Transverse colon (tissue), 4 donors: ENCODE data around the gene CKM. TPM values are rescaled to one million over a fixed set of nuclear protein-coding genes. Genes with fewer than 3 reads are reported as not detected.

Experiments
- DNase-seq: peaks from one replicate; pipeline ENCODE4 v3.0.0-alpha.2; 2019
- H3K27ac ChIP-seq, 4 donors: fragments of 200-600 bp; sonication (generic); 2 replicates each; pipeline ENCODE4 v1.5.1; 2016 to 2018; ENCODE audit warnings: inconsistent platforms in 4 of 4
- H3K27me3 ChIP-seq: fragments of 200-600 bp; sonication (generic); 2 replicates; pipeline ENCODE4 v1.5.1; 2017; ENCODE audit warnings: inconsistent platforms
- H3K36me3 ChIP-seq, 4 donors: fragments of 200-600 bp; sonication (generic); 2 replicates each; pipeline ENCODE4 v1.5.1; 2017 to 2019; ENCODE audit warnings: inconsistent platforms in 4 of 4
- H3K4me1 ChIP-seq, 4 donors: fragments of 200-600 bp; sonication (generic); 2 replicates each; pipeline ENCODE4 v1.5.1; 2017 to 2020; ENCODE audit warnings: inconsistent platforms in 4 of 4
- H3K4me3 ChIP-seq, 4 donors: fragments of 200-600 bp; sonication (generic); 1 replicate in 1 of 4; 2 replicates in 3 of 4; pipeline versions ENCODE4 v1.5.1 to v1.6.1; 2017 to 2019; ENCODE audit warnings: inconsistent platforms in 4 of 4
- H3K9me3 ChIP-seq, 2 donors: fragments of 200-600 bp; sonication (generic); 2 replicates each; pipeline ENCODE4 v1.5.1; 2017 to 2019; ENCODE audit warnings: inconsistent platforms in 2 of 2
- EP300 ChIP-seq: sonication (generic); formaldehyde crosslinking; IDR thresholded peaks from one replicate; pipeline ENCODE4 v1.6.1; 2017; ENCODE audit warnings: antibody characterized with exemption, low read depth
- POLR2A ChIP-seq: fragments of 450-650 bp; IDR thresholded peaks from one replicate; pipeline ENCODE4 v1.6.1; 2016; ENCODE audit warnings: antibody characterized with exemption, mild to moderate bottlenecking, moderate library complexity
- POLR2AphosphoS5 ChIP-seq, 3 donors: sonication (generic); formaldehyde crosslinking; IDR thresholded peaks; one replicate each; pipeline ENCODE4 v1.6.1; 2016; ENCODE audit warnings: antibody characterized with exemption in 3 of 3
- WGBS, 2 donors: methylation state at CpG; one replicate each; pipeline ENCODE4 v1.1.5; 2018; ENCODE audit warnings: low coverage in 1 of 2; 5-methylcytosine and 5-hydroxymethylcytosine counted together
- in situ Hi-C, 4 donors: fragments of 200-750 bp; cut with MboI; loops; one replicate each; pipeline versions ENCODE4 v1.15.0 to v1.15.1; 2017; ENCODE audit warnings: low sequenced_read_pairs in 3 of 4, low pct_ligation_motif_present in 1 of 4, low pct_unique_long_range_greater_than_20kb in 1 of 4
- intact Hi-C: fragments of 100-400 bp; cut with DNase I; formaldehyde crosslinking; loops from one replicate; pipeline ENCODE4 v1.15.1; 2023; ENCODE audit warnings: low total_unique reads
- total RNA-seq, 4 donors: library from RNA; depleted of rRNA; stranded (reverse); fragments of >200 nt; gene quantifications; one replicate each; pipeline ENCODE4 v1.1.0, GENCODE V29; 2016
- TF ChIP-seq, protein P1 (sequence below), 5 experiments: fragments of 200-600 bp in 3 of 5; fragments of 450-650 bp in 2 of 5; sonication (generic) in 3 of 5; IDR thresholded peaks; 1 replicate in 2 of 5; 2 replicates in 3 of 5; pipeline ENCODE4 v1.5.1; 2016 to 2017; ENCODE audit warnings: antibody characterized with exemption in 5 of 5, inconsistent platforms in 3 of 5, mild to moderate bottlenecking in 2 of 5, moderate library complexity in 1 of 5

The CKM gene
- total RNA-seq = 10 to 100 TPM in 2 of 4 donors, 1 to 10 TPM in 1, not detected in 1; 4.0 to 32.2 (median 27.9) TPM

DNA sequence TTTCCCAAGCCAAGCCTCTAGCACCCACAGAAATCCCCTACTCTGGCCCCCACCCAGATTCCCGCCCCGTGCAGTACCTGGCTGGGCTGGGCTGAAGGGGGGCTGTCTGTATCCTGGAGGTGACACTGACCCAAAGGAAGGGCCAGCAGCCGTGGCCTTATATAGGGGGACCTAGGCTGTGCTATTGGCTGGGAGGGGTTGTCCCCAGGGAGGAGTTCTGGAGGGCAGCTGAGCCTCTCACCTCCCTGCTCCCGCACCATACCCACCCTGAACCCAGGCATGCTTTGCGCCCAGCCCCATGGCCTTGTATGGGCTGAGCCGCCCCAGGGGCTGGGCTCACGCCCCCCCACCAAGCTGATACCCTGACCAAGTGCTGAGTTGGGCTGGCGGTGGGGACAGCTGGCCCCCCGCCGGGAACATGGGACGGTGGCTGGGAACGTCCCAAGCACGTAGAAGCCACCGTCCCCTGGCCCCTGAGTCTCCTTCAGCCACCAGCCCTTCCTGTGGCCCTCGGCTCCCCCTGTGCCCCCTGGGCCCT, at the start of gene CKM:
CKM (minus strand) TSS at position 132 of the 538 bp plus-strand sequence. CDS start 3,162 bp downstream, outside the sequence.
- WGBS, 2 donors = 53% methylated on average over 6 of the region's 15 CpGs; no CpG with 5 or more reads in 1 of the 2 donors
- H3K4me1 ChIP-seq = peaks cover 5 to 14% (median 9%) of the 10 kb centered on the region in 4 donors
- TF ChIP-seq POLR2AphosphoS5 (IDR thresholded peaks at IDR 0.05) (no peak), EP300 (no peak), POLR2A (no peak)
- TF ChIP-seq, protein P1, sequence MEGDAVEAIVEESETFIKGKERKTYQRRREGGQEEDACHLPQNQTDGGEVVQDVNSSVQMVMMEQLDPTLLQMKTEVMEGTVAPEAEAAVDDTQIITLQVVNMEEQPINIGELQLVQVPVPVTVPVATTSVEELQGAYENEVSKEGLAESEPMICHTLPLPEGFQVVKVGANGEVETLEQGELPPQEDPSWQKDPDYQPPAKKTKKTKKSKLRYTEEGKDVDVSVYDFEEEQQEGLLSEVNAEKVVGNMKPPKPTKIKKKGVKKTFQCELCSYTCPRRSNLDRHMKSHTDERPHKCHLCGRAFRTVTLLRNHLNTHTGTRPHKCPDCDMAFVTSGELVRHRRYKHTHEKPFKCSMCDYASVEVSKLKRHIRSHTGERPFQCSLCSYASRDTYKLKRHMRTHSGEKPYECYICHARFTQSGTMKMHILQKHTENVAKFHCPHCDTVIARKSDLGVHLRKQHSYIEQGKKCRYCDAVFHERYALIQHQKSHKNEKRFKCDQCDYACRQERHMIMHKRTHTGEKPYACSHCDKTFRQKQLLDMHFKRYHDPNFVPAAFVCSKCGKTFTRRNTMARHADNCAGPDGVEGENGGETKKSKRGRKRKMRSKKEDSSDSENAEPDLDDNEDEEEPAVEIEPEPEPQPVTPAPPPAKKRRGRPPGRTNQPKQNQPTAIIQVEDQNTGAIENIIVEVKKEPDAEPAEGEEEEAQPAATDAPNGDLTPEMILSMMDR (IDR thresholded peaks at IDR 0.05) = no peak
- H3K36me3 ChIP-seq = no peaks in the 10 kb centered on the region
- in situ Hi-C loops = no loop called here
- H3K27ac ChIP-seq = peak within 1 kb of the TSS in 3 of 4 donors; percentile 52 to 67 (median 57)
- peaks cover 36% of the 10 kb centered on the region for H3K27me3 ChIP-seq
- intact Hi-C loops = no loop called here
- no peak for DNase-seq
- H3K9me3 ChIP-seq = no peaks in the 10 kb centered on the region
- H3K4me3 ChIP-seq = peak within 1 kb of the TSS in 2 of 4 donors; percentile 9 to 23

DNA sequence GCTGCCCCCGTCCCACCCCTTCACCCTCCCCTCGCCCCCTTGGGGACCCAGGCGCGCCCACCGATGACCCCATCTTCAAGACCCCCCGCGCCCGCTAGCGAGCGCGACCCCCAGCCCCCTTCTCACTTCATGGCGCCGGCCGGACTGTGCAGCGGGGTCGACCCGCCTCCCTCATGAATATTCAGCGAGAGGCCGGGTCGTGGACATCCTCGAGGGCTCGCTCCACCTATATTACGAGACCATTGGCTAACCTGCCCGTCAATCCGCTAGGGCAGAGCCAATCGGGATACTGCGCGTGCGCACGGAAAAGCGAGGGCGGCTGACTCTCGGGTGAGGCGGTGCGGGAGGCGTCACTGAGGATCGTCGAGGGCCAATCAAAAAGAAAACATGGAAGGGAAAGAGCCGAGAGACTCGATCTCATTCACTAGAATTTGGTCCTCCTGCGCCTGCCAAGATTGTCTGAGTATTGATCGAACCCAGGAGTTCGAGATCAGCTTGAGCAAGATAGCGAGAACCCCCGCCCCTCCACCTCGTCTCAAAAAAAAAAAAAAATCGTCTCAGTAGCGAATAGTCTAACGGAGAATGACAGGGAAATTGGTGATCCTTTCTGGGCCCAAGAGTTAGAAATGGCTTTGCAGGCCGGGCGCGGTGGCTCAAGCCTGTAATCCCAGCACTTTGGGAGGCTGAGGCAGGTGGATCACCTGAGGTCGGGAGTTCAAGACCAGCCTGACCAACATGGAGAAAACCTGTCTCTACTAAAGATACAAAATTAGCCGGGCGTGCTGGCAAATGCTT, 47.9 kb upstream of the CKM start, which contains the start of gene ERCC2:
ERCC2 (minus strand) TSS at position 164 of the 795 bp plus-strand sequence; CDS start at position 131, 33 bp downstream.
- WGBS, 2 donors = 0 to 3% methylated on average over 13 to 54 of the region's 55 CpGs
- Histone ChIP-seq H3K4me1 (peaks cover 0 to 15% (median 7%) of the 10 kb centered on the region in 4 donors), H3K4me3 (peak within 1 kb of the TSS; percentile 81 to 99 (median 91)), H3K9me3 (no peaks in the 10 kb centered on the region), H3K27ac (peak within 1 kb of the TSS; percentile 83 to 87 (median 84)), H3K27me3 (no peaks in the 10 kb centered on the region), H3K36me3 (no peaks in the 10 kb centered on the region)
- in situ Hi-C loops (no loop called here), intact Hi-C loops (no loop called here)
- TF ChIP-seq POLR2AphosphoS5 (IDR thresholded peaks at IDR 0.05) (peak in 1 of 3 donors; percentile 29), POLR2A (peak; percentile 13), EP300 (no peak)
- DNase-seq = peak; percentile 99

DNA sequence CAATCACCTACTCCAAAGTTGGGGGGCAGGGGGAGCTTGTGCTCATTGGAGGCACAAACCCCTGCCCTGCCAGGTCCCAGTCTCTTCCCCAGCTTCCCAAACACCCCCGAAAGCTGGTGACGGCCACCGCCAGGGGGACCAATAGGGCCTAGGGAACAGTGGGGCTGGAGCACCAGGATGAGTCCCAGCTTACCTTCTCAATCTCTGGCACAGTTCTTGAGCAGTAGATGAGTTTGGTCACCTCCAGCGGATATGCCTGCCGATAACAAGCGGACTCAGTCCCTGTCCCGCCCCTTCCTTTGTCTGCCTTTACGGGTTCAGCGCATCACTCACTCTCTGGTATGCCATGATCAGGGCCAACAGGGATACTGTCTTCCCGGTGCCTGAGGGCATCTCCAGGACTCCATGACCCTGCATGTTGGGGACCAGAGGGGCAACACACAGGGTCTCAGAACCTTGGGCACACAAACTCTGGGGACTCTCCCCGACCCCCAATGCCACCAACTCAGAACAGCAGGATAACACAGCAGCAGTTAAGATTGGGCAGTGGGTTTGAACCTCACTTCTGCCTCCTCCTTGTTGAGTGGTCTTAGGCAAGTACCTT, 46.2 kb upstream of the CKM start:
- no peaks in the 10 kb centered on the region for H3K36me3 ChIP-seq
- H3K27me3 ChIP-seq = no peaks in the 10 kb centered on the region
- no peaks in the 10 kb centered on the region for H3K9me3 ChIP-seq
- in situ Hi-C loops = no loop called here
- 95 to 100% methylated on average over 3 to 11 of the region's 11 CpGs for WGBS, 2 donors
- H3K4me3 ChIP-seq = no peak overlapping the region
- peaks cover 0 to 15% (median 7%) of the 10 kb centered on the region in 4 donors for H3K4me1 ChIP-seq
- no peak overlapping the region for H3K27ac ChIP-seq
- no peak for TF ChIP-seq POLR2A
- TF ChIP-seq, protein P1 (IDR thresholded peaks at IDR 0.05) = no peak
- no peak for DNase-seq
- intact Hi-C loops = no loop called here

DNA sequence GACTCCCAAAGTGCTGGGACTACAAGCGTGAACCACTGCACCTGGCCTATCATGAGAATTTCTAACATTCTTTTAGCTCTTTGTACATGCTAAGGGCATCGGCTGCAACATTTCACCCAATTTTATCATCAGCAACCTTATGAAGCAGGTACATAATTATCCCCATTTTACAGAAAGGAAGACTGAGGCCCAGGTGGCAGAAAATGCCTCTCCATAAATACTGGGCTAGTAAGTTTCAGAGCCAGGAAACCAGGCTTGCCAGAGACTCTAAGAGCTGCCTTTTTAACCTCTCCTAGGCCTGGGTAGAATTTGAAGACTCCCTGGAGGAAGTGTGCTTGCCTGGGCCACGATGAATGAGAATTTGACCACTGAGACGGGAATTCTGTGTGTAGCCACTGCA, 45.5 kb upstream of the CKM start:
- TF ChIP-seq, protein P1 (IDR thresholded peaks at IDR 0.05) = no peak
- no peak for TF ChIP-seq POLR2A
- TF ChIP-seq EP300 = no peak
- TF ChIP-seq POLR2AphosphoS5 (IDR thresholded peaks at IDR 0.05) = no peak
- in situ Hi-C loops = no loop called here
- 90 to 91% methylated on average over 2 to 4 of the region's 4 CpGs for WGBS, 2 donors
- Histone ChIP-seq H3K27me3 (no peaks in the 10 kb centered on the region), H3K4me1 (peaks cover 0 to 15% (median 7%) of the 10 kb centered on the region in 4 donors), H3K36me3 (no peaks in the 10 kb centered on the region), H3K27ac (no peak overlapping the region), H3K9me3 (no peaks in the 10 kb centered on the region), H3K4me3 (no peak overlapping the region)
- intact Hi-C loops = no loop called here
- DNase-seq = no peak
